Osteocyte (in vitro differentiated cells): Measurements from ENCODE around the gene TRAF3. TPM values are rescaled to one million over a fixed set of nuclear protein-coding genes. Genes with fewer than 3 reads are reported as not detected.

Source experiments
- DNase-seq: peaks from one replicate; pipeline ENCODE4 v3.0.0; 2021; ENCODE audit warnings: mixed read lengths; ENCODE audit not compliant: unreplicated experiment; ENCODE audit errors: extremely low spot score
- H3K27ac Mint-ChIP-seq: one replicate; pipeline ENCODE4 v1.8.0; 2021; ENCODE audit warnings: mild to moderate bottlenecking, mixed read lengths; ENCODE audit not compliant: unreplicated experiment
- H3K27me3 Mint-ChIP-seq: one replicate; pipeline ENCODE4 v1.8.0; 2021; ENCODE audit warnings: mixed read lengths; ENCODE audit not compliant: unreplicated experiment
- H3K36me3 Mint-ChIP-seq: one replicate; pipeline ENCODE4 v1.8.0; 2021; ENCODE audit warnings: mixed read lengths; ENCODE audit not compliant: unreplicated experiment
- H3K4me1 Mint-ChIP-seq: one replicate; pipeline ENCODE4 v1.8.0; 2021; ENCODE audit warnings: mixed read lengths; ENCODE audit not compliant: unreplicated experiment
- H3K4me3 Mint-ChIP-seq: one replicate; pipeline ENCODE4 v1.8.0; 2021; ENCODE audit warnings: mild to moderate bottlenecking, moderate library complexity, mixed read lengths; ENCODE audit not compliant: unreplicated experiment
- H3K9me3 Mint-ChIP-seq: one replicate; pipeline ENCODE4 v1.8.0; 2021; ENCODE audit warnings: mixed read lengths; ENCODE audit not compliant: unreplicated experiment
- CTCF ChIP-seq: fragments of 200-600 bp; sonication (generic); IDR thresholded peaks from 2 replicates; pipeline ENCODE4 v1.5.0; 2021; ENCODE audit warnings: antibody characterized with exemption, mild to moderate bottlenecking, moderate library complexity
- total RNA-seq: library from RNA; stranded (reverse); gene quantifications from 2 replicates; pipeline ENCODE4 v1.2.1, GENCODE V29; 2021

Gene TRAF3
- total RNA-seq, 1 donor from 2014 or later: 15.9 TPM

- Mint-ChIP-seq H3K27ac (no peak overlapping the region), H3K36me3 (peaks cover 2% of the 10 kb centered on the region), H3K9me3 (peaks cover 4% of the 10 kb centered on the region), H3K27me3 (no peaks in the 10 kb centered on the region), H3K4me1 (peaks cover 12% of the 10 kb centered on the region), H3K4me3 (no peak overlapping the region)
- no peak for TF ChIP-seq CTCF
- DNase-seq: no peak
These were observed 34.2 kb downstream of the TRAF3 start for GRCh38 chr14:102811254-102811963.

- TF ChIP-seq CTCF: no peak
- Mint-ChIP-seq H3K27me3 (no peaks in the 10 kb centered on the region), H3K9me3 (peaks cover 4% of the 10 kb centered on the region), H3K27ac (no peak overlapping the region), H3K36me3 (peaks cover 2% of the 10 kb centered on the region), H3K4me3 (no peak overlapping the region), H3K4me1 (peaks cover 7% of the 10 kb centered on the region)
- DNase-seq: no peak
These were observed 34.7 kb downstream of the TRAF3 start for GRCh38 chr14:102811971-102812370.

- peaks cover 2% of the 10 kb centered on the region for H3K36me3 Mint-ChIP-seq
- no peak for DNase-seq
- TF ChIP-seq CTCF: no peak
- H3K27me3 Mint-ChIP-seq: no peaks in the 10 kb centered on the region
- peaks cover 4% of the 10 kb centered on the region for H3K9me3 Mint-ChIP-seq
- peaks cover 8% of the 10 kb centered on the region for H3K4me1 Mint-ChIP-seq
- H3K4me3 Mint-ChIP-seq: no peak overlapping the region
- no peak overlapping the region for H3K27ac Mint-ChIP-seq
These were observed 36.4 kb downstream of the TRAF3 start for GRCh38 chr14:102813691-102814090.

- H3K27me3 Mint-ChIP-seq: no peaks in the 10 kb centered on the region
- peaks cover 15% of the 10 kb centered on the region for H3K4me1 Mint-ChIP-seq
- no peak for DNase-seq
- H3K36me3 Mint-ChIP-seq: peaks cover 2% of the 10 kb centered on the region
- TF ChIP-seq CTCF: no peak
- peaks cover 4% of the 10 kb centered on the region for H3K9me3 Mint-ChIP-seq
- H3K4me3 Mint-ChIP-seq: no peak overlapping the region
- H3K27ac Mint-ChIP-seq: no peak overlapping the region
These were observed 40.1 kb downstream of the TRAF3 start for GRCh38 chr14:102817318-102817717.

GRCh38 chr14:102817942-102818940, 41.0 kb downstream of the TRAF3 start:
- Mint-ChIP-seq H3K4me3 (no peak overlapping the region), H3K36me3 (peaks cover 2% of the 10 kb centered on the region), H3K27ac (peak overlapping the region; percentile 11), H3K27me3 (no peaks in the 10 kb centered on the region), H3K4me1 (peaks cover 17% of the 10 kb centered on the region), H3K9me3 (peaks cover 4% of the 10 kb centered on the region)
- DNase-seq: no peak
- TF ChIP-seq CTCF: no peak
